ENCODE measurements around the gene CHST6.
"Not testable (repeated sequence)": the region's sequence is repeated elsewhere in the genome, so short reads cannot be mapped to it uniquely, and the experiment has no call there.

CHST6 gene

GRCh38 chr16:75472908-75473877, 22.0 kb downstream of the CHST6 start:
- no peak for DNase-seq

GRCh38 chr16:75471723-75472633, 23.3 kb downstream of the CHST6 start:
- peak; percentile 20 for DNase-seq

- DNase-seq, result no peak
Observed at GRCh38 chr16:75466760-75467159, 28.5 kb downstream of the CHST6 start.

- peak; percentile 93 for DNase-seq
Observed at GRCh38 chr16:75464122-75464918, 30.9 kb downstream of the CHST6 start, which contains the start of gene TMEM170A. TMEM170A (minus strand) TSS chr16:75464689; CDS start chr16:75464600, 89 bp downstream.

DNA sequence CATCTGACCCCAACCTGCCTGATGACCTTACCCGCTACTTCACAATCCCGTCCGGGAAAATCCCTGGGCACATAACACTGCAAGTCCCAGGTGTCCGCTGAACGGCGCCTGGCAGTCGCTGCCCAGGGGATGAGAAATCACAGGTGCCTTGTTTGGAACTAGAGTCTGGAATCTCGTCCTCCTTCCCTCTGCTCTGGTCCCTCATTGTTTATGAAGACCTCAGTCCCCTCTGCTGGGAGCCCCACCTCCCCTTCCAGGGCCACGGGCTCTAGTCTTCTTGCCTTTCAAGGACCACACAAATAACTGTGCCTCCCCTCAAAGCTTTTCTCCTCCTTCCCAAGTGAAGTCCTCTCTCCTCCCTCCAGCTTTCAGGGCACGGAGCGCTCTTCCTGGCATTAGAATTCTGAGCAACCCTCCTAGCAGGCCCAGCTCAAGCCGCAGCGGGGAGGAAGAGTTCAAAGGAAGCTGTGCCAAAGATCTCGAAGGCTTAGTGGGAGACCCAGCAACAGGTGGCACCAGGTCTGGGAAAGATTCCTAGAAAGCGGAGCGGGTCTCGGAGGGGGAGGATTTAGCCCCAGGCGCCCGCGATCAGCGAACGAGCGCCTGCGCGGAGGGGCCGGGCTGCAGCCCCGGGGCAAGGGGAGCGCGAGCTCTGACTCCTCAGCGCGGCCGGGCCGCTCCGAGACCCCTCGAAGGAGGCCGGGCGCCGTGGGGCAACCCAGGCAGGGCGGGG, 31.7 kb downstream of the CHST6 start:
- DNase-seq, result not testable (repeated sequence)

DNA sequence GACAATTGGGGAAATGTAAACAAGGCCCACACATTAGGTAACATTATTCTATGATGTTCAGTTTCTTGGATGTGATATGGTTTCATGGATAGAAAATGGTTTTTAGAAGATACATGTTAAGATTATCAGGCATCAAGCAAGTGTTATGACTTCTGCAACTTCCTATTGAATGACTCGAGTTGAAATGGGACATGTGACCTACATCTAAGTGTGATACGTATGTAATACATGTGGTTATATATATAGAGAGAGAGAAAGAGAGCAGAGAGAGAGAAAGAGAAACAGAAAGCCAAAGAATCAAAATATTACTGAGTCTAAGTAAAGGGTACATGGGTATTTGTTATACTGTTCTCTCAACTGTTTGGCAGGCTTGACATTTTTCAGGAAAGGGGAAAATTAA, 32.4 kb downstream of the CHST6 start:
- no peak for DNase-seq

- no peak for DNase-seq
Observed at GRCh38 chr16:75461575-75461974, 33.7 kb downstream of the CHST6 start.

- DNase-seq, result no peak
Observed at GRCh38 chr16:75460446-75460845, 34.8 kb downstream of the CHST6 start.

- DNase-seq, result no peak
Observed at GRCh38 chr16:75459691-75460090, 35.5 kb downstream of the CHST6 start.

- DNase-seq, result no peak
Observed at GRCh38 chr16:75458439-75458838, 36.8 kb downstream of the CHST6 start.

GRCh38 chr16:75458029-75458428, 37.2 kb downstream of the CHST6 start:
- DNase-seq, result no peak

DNA sequence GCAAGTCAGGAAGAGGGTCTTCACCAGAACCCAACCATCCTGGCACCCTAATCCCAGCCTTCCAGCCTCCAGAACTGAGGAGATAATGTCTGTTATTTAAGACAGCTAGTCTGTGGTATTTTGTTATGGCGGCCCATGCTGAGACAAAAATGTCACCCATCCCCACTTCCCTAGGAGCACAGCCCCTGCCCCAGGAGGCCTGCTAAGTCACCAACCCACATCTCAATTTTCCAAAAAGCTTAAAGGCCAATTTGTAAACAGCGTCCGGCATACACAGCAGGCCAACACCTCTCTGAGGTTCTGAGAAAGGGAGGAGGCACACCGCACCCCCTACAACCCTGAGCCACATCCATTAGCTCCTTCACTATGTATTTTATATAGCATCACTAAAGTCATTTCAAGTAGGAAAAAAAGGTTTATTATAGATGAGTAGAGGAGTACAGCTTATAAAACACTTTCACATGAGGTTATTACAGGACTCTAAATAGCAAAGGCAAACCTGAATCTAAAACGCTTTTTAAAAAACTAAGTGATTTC, 37.7 kb downstream of the CHST6 start:
- DNase-seq, result no peak

GRCh38 chr16:75456971-75457370, 38.3 kb downstream of the CHST6 start:
- DNase-seq, result no peak

- DNase-seq, result not testable (repeated sequence)
Observed at GRCh38 chr16:75456486-75456885, 38.8 kb downstream of the CHST6 start.

DNA sequence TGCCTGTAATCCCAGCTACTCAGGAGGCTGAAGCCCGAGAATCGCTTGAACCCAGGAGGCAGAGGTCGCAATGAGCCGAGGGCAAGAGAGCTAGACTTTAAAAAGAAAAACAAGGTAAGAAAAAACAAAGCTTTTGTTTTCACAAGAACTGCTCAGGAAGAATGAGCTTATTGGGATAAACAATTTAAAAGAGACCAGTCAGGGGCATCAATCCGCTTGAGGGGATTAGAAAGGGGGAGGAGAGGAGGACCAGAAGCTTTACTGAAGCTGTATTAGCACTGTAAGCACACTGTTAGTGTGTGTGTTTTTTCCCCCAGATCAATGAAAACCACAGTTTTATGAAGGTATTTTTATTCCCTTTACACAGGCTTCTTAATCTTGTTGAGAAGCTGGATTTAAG, 39.6 kb downstream of the CHST6 start:
- DNase-seq, result no peak

DNA sequence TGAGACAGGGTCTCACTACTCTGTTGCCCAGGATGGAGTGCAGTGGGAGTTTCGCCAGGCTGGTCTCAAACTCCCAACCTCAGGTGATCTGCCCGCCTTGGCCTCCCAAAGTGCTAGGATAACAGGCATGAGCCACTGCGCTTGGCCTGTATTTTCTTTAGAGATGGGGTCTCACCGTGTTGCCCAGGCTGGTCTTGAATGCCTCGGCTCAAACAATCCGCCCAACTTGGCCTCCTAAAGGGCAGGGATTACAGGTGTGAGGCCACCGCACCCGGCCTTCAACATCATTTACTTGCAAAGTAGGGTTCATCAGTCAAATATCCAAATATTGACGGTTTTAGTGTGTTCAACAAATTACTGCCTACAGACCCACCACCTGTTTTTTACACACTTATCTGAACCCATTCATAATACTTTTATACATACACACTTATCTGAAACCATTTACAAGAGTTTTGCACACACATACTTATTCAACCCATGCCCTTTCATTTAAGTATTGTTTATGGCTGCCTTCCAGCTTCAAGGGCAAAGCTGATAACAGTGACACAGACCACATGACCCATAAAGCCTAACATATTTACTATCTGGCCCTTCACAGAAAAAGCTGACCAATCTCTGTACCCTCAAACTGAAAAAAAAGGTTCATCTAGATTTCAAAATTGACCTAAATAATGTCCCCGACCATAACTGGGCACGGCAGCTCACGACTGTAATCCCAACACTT, 42.6 kb downstream of the CHST6 start:
- DNase-seq, result no peak

DNA sequence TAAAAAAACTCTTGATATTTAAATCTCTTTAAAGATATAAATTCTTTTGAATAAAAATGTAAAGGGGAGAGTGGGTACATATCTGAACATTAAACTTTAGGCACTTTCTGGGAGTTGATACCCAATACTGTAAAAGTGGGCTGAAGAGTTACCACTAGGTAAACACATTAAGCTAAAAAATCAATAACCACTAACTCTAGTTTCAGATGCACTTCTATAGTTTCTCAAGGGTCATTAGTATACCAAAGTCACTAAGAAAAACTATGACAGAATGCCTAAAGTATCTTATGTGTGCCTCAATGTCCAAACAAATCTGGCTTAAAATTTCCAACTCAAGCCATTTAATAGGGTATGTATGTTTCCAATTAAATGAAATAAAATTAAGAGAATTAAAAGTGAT, 48.8 kb downstream of the CHST6 start:
- no peak for DNase-seq

DNA sequence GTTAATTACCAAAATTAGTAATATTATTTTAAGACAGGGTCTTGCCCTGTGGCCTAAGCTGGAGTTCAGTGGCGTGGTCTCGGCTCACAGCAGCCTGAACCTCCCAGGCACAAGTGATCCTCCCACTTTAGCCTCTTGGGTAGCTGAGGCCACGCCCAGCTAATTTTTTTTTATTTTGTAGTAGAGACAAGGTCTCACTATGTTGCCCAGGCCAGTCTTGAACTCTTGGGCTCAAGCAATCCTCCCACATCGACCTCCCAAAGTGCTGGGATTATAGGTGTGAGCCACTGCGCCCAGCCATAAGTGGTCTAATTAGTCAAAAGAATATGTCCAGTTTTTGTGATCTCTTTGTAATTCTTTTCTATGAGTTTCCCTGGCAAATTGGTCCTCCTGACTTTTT, 49.9 kb downstream of the CHST6 start:
- no peak for DNase-seq

DNA sequence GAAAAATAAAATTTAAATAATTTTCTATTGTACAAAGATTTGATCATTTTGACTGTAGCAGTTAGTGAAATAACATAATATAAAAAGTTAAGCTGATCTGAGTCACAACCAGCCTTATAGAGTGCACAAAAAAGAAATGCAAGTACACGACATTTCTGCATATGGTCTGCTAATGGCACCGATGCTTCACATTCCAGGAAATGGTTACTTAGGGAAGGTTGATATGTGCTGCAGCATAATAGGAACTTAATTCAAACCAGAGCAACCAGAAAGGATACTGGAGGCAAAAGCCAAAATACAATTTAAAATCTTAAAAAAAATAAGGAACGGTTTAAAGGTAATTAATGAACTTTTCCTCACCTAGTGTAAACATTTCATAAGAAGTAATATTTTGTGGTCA, 51.9 kb downstream of the CHST6 start:
- DNase-seq, result no peak

DNA sequence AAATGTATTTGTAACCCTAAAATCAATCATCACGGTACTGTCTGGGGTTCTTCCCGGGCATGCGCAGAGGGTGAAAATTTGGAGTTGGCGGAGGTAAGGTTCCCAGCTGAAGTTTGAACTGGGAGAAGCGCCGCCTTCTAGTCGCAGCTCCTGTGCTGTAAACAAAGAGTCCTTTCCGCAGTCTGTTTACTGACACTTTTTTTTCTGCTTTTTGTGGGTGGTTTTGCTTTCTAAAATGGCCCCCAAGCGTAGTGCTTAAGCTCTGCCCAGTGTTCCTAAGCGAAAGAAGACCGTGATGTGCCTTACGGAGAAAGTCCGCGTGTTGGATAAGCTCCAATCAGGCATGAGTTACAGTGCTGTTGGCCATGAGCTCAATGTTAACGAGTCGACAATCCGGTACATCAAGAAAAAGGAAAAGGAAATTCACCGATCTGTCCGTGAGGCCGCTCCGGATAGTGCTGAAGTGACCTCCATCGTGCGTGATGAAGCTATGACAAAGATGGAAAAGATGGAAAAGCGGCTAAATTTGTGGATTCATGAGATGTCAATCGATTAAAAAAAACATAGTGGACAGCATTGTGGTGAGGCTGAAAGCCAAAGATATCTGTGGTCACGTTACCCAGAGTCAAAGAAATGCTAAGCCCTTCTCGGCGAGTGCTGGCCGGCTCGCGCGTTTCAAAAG, 61.4 kb downstream of the CHST6 start:
- DNase-seq, result no peak
